Measurements from ENCODE around the gene IZUMO2. TPM values are rescaled to one million over a fixed set of nuclear protein-coding genes. Genes with fewer than 3 reads are reported as not detected.

IZUMO2 gene
- total and polyA plus RNA-seq, 8 donors, result 0.82 to 1.8 (median 1.1) TPM; not detected in 2

GRCh38 chr19:50187937-50188336 lies 24.9 kb upstream of the IZUMO2 start:
- no peaks in the 10 kb centered on the region for H3K9me3 ChIP-seq
- H3K27ac ChIP-seq, result no peak overlapping the region
- no peak for TF ChIP-seq CTCF (IDR thresholded peaks at IDR 0.05)
- no peaks in the 10 kb centered on the region for H3K4me1 ChIP-seq
- intact Hi-C loops (cut with DNase I), result no loop called here
- no peaks in the 10 kb centered on the region for H3K27me3 ChIP-seq
- no peak for DNase-seq
- H3K36me3 ChIP-seq, result no peaks in the 10 kb centered on the region
- no peak for ATAC-seq
- no peak overlapping the region for H3K4me3 ChIP-seq

DNA sequence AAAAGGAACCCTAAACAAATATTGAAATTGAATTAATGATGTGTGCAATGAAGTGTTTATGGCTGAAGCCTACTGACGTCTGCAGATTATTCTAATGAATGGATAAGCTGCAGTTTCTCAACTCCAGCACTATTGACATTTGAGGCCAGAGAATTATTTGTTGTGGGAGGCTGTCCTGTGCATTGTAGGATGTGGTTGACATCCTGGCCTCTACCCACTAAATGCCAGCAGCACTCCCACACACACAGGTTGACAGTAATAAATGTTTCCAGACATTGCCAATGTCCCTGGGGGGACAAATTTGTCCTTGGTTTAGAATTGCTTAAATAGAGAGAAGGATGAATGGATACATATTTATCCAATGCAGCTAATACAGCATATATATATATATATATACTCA lies 21.1 kb upstream of the IZUMO2 start:
- Histone ChIP-seq H3K4me3 (no peak overlapping the region), H3K36me3 (no peaks in the 10 kb centered on the region), H3K27me3 (peaks cover 0 to 7% of the 10 kb centered on the region in 2 donors), H3K4me1 (no peaks in the 10 kb centered on the region), H3K27ac (no peak overlapping the region), H3K9me3 (peaks cover 0 to 3% of the 10 kb centered on the region in 2 donors)
- intact Hi-C loops (cut with DNase I), result no loop called here
- no peak for TF ChIP-seq CTCF (IDR thresholded peaks at IDR 0.05)
- no peak for DNase-seq
- ATAC-seq, result no peak

- Histone ChIP-seq H3K27ac (no peak overlapping the region), H3K27me3 (peaks cover 0 to 7% of the 10 kb centered on the region in 2 donors), H3K9me3 (peaks cover 0 to 3% of the 10 kb centered on the region in 2 donors), H3K36me3 (no peaks in the 10 kb centered on the region), H3K4me1 (no peaks in the 10 kb centered on the region), H3K4me3 (no peak overlapping the region)
- ATAC-seq, result no peak
- intact Hi-C loops (cut with DNase I), result no loop called here
- TF ChIP-seq CTCF (IDR thresholded peaks at IDR 0.05), result no peak
- no peak for DNase-seq
Observed at GRCh38 chr19:50181121-50181520, 18.0 kb upstream of the IZUMO2 start.

GRCh38 chr19:50178859-50179537 lies 15.9 kb upstream of the IZUMO2 start:
- Histone ChIP-seq H3K27me3 (peaks cover 0 to 7% of the 10 kb centered on the region in 2 donors), H3K36me3 (no peaks in the 10 kb centered on the region), H3K9me3 (peaks cover 0 to 3% of the 10 kb centered on the region in 2 donors), H3K4me1 (no peaks in the 10 kb centered on the region), H3K4me3 (no peak overlapping the region), H3K27ac (no peak overlapping the region)
- TF ChIP-seq CTCF (IDR thresholded peaks at IDR 0.05), result no peak
- ATAC-seq, result no peak
- intact Hi-C loops (cut with DNase I), result no loop called here
- no peak for DNase-seq

DNA sequence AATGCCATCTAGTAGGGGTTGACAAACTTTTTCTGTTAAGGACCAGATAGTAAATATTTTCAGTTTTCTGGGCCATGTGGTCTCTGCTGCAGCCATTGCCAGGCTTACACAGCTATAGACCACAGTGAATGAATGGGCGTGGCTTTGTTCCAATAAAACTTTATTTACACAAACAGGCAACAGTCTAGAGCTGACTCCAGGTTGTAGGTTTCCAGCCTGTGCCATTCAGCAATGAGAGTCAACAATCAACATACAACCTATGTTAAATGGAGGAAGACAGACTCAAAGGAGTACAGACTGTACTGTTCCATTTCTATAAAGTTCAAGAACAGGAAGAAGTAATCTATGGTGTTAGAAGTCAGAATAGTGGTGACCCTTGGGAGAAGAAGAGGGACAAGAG lies 15.2 kb upstream of the IZUMO2 start:
- intact Hi-C loops (cut with DNase I), result no loop called here

More for the DNA sequence above, 15.2 kb upstream of the IZUMO2 start:
- no peak for TF ChIP-seq CTCF (IDR thresholded peaks at IDR 0.05)
- no peak for DNase-seq
- Histone ChIP-seq H3K36me3 (no peaks in the 10 kb centered on the region), H3K4me3 (no peak overlapping the region), H3K27me3 (peaks cover 0 to 7% of the 10 kb centered on the region in 2 donors), H3K4me1 (no peaks in the 10 kb centered on the region), H3K27ac (no peak overlapping the region), H3K9me3 (peaks cover 0 to 3% of the 10 kb centered on the region in 2 donors)
- ATAC-seq, result no peak
